LHCN-M2 (cell line): ENCODE results near the gene SLC26A1. TPM values are rescaled to one million over a fixed set of nuclear protein-coding genes. Genes with fewer than 3 reads are reported as not detected.
"Not testable (repeated sequence)": the region's sequence is repeated elsewhere in the genome, so short reads cannot be mapped to it uniquely, and the experiment has no call there.

Experiments used
- DNase-seq: peaks from one replicate; pipeline ENCODE4 v3.0.0-alpha.2; 2012; ENCODE audit warnings: low read depth
- total RNA-seq: library from RNA; depleted of rRNA; stranded (reverse); fragments of >200 nt; gene quantifications from 2 replicates; pipeline ENCODE4 v1.2.3, GENCODE V29; 2014

Gene SLC26A1
- total RNA-seq, 1 experiment from 2014 or later, result not detected

DNA sequence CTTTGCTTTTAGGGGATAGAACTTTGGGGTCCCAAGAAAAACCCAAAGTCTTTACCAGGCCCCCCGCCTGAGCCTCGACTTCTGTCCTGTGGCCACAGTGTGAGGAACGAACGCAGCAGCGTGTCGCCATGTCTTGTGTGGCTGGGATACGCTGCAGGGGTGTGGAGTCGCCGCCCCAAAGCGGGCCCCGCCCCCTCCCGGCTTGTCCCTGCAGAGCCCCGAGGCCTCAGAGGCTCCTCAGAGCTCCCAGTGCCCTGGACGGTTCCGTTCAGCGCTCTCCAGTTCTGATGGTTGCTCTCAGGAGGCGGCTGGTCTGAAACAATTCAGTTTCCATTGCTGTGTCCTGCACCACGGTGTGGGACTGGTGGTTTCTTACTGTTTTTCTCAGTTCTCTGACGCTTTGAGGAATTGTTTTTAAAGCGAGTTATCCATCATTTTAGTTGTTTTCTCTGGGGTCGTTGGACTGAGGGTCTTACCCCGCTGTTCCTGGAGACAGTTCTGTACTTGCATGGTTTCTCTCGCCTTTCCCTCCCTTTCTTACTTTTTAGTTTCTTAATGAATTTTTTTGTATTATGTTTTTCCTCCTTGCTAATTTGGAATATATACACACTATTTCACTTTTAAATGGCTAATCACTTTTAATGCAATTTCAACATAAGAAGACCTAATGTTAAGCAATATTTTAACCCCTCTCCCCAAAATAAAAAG is 7.9 kb downstream of the SLC26A1 start:
- DNase-seq, result no peak

DNA sequence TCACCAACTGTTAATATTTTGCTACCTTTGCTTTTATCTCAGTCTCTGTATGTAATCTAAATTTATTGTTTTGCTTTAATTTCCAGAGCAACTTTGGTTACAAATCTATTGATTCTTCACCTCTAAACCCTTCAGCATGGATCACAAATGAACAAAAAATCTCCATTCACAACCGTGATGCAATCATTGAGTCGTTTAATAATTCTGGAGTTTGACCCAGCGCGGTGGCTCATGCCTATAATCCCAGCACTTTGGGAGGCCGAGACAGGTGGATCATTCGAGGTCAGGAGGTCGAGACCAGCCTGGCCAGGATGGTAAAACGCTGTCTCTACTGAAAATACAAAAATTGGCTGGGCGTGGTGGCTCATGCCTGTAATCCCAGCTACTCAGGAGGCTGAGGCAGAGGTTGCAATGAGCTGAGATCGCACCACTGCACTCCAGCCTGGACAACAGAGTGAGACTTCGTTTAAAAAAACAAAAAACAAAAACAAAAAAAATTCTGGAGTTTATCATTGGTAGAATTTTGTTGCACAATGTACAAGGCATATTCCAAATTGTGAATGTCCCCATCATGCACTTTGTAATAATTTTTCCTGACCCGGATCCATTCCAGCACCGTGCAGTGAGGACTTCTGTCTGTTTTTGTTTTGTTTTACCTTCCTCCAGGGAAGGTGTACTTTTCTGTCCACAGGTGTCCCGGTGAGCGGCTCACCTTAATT is 8.7 kb downstream of the SLC26A1 start:
- DNase-seq, result no peak

DNA sequence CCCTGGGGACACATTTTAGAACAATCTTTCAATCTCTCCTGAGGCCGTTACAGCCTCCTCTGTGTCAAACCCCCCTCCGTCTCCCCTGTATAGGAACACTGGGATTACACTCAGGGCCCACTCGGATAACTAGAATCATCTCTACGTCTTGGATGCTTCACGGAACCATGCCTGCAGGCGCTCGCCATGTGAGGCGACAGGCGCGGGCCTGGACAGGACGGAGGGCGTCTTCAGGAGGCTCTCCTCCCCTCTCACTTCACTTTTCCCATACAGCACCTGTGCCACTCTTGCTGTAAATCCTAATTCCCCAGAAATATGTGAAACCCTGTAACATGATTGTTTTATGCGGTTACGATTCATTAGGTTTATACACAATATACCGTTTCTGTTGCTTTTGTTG is 10.4 kb downstream of the SLC26A1 start:
- DNase-seq, result no peak

DNA sequence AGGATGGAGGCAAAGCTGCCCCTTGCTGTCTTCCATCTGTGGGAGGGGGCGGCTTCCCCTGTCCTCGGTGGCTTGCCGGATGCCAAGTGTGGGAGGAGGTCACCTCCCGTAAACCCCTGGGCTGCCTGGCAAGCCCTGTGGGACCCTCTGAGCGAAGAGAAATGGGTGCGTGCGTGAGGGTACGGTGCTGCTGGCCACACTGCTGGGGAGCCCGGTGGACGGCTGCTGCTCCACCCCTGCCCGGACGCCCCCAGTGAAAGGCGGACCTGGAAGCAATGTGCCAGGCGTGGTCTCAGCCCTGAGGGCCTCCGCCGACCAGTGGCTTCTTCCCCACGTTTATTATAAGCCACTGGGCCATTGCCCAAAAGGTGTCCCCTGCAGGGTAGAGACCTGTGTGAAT is 10.9 kb downstream of the SLC26A1 start:
- no peak for DNase-seq

DNA sequence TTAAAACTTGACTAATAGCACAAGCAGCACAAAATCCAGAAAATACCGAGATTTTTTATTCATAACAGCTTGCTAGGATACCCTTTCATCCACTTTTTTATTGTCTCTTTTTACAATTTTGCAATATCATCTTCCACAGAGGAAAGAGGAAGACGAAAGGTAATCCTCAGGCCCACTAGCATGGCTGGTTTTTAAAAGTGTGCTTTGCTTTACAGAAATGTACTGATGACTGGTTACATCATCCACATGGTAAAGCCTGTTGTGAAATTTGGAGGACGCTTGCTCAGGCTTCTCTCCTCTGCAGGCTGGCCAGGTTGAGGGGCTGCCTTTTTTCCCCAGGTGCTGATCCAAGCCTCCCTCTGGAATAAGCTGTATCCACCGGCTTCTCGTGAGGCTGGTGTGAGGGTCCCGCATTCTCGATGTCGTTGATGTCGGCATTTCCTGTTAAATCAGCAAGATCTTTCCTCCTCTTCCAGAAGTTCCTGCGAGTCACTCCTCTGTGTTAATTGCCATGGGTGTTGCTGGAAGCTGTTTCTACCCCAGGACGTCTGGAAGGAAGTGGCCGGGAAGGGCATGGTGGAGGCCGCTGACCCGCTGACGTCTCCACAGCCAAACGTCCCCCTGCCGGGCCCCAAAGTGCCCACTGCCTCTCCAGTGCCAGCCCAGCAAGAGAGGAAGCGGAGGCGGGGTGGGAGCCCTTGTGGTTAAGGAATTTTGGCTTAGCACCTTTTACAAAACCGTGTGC is 14.1 kb downstream of the SLC26A1 start:
- no peak for DNase-seq

DNA sequence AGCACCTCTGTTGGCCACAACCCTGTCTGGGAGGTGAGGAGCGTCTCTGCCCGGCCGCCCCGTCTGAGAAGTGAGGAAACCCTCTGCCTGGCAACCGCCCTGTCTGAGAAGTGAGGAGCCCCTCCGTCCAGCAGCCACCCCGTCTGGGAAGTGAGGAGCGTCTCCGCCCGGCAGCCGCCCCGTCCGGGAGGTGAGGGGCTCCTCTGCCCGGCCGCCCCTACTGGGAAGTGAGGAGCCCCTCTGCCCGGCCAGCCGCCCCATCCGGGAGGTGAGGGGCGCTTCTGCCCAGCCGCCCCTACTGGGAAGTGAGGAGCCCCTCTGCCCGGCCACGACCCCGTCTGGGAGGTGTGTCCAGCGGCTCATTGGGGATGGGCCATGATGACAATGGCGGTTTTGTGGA is 17.2 kb downstream of the SLC26A1 start:
- not testable (repeated sequence) for DNase-seq

DNA sequence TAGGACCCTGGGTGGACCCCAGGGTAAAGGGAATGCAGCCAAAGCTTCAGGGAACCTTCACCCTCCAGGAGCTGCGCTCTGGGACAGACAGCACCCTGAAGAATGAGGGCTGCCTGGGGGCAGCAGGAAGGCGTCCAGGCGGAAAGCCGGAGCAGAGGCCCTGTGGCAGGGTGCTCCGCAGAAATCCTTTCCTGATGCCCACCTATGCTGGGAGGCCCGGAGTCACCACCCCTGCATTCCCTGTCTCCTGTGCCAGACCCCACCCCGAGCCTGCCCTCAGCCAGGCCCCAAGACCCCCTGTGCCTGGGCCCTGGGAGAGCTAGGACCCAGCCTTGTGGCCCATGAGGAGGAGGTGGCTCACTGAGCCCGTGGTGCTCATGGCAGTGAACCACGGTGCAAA is 18.5 kb downstream of the SLC26A1 start:
- DNase-seq, result no peak

DNA sequence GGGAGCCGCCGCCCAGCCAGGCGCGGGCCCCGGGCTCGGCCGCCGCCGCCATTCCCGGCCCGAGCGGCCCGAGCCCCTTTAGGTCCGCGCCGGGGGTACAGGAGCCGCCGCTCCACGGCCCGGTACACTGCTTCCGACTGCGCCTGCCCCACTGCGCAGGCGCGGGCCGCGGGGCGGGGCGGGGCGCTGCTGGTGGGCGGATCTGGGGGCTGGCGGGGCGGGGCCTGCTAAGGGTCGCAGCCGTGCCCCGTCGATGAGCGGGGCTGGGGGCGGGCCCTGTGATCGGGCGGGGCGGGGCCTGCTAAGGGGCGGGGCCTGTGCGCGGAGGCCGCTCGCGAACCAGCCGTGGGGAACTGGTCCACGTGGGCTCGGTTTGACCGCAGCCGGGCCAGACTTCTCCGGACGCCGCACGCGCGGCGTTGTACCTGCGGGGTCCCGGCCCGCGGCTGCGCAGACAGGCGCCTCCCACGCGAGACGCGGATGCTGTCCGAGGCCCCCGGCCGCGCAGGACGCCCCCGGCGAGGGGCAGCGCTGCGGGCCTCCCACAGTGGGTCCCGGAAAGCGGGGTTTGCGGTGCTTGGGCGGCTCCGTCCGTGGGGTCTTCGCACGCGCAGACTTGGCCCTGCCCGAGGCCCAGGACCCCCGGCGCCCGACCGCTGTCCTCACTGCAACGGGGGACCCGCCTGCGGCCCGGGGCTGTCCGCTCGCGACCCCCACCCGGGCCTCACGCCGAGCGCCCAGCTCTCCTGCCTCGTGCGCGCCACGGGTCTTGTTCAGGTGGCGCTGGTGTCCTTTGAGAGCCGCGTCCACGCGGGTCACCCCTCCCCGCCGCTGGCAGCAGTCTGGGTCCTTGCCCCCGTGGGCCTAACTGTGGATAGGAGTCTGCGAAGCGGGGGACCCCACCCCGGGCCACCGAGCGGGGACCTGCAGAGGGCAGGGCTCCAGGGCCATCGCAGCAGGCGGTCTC is 19.5 kb downstream of the SLC26A1 start, which contains the start of gene DGKQ:
TSS of gene DGKQ (minus strand) at position 139 of the 967 bp plus-strand sequence. CDS start at position 52, 87 bp downstream.
- peak; percentile 74 for DNase-seq

DNA sequence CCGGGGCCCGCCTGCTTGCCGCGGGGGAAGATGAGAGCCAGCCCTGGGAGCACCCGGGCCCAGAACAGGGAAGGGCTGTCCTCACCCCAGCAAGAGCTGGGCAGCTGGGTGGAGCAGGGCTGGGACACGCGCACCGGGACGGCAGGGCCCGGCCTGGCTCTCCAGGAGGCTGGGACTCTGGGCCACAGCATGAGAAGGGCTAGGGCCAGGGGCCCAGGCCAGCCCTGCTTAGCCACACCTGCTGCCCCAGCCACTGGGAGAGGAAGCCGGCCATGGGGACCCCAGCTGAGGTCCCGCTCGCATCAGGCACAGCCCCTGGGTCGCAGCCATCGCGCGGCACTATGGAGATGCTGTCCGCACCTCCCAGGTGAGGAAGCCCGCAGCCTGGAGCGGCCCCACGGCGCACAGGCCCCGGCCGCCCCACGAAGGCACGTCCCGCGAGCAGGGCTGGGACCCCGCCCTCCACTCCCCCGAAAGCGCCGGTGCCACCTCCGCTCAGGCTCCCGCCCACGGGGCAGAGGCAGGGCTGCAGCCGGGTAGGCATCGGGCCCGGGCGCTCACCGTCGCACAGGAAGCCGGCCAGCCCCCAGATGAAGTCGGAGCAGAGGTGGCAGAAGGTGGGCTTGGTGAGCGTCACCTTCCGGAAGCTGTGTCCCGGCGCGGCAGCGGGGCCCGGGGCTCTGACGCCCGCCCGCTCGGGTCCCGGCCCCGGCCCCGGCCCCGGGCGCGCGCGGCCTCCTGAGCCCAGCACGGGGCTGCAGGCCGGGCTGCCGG is 20.4 kb downstream of the SLC26A1 start:
- DNase-seq, result peak; percentile 11

DNA sequence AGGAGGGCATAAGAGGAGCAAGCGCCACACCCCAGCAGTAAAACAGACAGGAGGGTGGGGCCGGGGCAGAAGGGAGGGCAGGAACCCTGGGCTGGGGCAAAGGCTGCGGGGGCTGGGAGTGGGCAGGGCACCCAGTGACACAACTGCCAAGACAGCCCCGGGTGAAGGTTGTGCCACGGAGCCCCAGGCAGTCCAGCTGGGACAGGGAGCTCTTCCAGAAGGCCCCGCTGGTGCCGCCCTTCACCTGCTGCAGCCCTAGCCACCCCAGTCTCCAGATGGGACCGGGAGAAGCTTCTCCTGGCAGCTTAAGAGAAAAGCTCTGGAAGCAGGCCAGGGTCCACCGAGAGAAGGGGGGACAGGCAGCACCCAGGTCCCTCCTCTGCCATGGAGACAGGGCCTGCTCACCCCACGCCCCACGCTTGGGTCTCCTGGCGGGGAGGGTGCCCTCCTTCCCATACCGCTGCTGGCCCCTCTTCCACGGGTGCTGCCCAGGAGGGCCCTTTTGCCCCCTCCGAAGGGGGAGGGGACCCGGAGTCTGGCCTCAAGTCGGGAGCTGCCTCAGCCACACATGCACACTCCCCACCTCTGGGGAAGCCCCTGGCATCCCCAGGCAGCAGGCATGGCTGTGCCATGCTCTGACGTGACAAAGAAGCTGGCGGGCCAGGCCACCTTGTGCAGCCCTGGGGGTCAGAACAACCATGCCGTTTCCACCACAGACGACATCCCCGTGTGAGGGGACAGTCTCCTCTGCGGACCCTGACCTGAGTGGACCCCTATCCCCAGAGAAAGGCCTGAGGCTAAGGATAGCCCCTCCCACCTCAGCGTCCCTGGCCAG is 21.3 kb downstream of the SLC26A1 start:
- no peak for DNase-seq

DNA sequence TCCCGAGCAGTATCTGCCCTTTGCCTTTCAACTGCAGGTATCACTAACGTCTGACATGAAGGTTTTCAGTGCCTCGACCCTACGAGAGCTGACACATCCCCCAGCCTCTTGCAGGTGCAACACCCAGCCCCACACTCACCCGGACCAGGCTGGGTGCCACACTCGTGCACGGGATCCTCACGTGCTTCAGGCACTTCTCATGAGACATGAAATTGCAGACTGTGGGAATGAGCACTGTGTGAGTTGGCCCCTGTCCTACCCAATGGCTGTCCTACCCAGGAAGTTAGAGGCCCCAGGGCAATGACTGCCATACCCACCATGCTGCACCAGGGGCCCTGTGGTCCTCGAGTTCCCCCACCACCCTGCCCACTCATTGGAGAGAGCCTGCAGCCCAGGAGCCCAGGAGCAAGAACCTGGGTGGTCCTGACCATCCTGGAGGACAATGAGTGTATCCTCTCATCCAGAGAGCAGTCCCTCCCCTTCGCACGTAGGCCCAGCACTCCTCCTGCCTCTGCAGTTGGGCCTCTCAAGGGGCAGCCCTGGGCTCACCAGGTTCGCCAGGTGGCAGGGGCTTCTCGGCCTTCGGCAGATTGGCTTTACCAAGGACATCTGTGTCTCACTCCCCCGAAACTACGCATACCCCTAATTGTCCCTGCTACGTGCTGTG is 22.2 kb downstream of the SLC26A1 start:
- DNase-seq, result no peak

DNA sequence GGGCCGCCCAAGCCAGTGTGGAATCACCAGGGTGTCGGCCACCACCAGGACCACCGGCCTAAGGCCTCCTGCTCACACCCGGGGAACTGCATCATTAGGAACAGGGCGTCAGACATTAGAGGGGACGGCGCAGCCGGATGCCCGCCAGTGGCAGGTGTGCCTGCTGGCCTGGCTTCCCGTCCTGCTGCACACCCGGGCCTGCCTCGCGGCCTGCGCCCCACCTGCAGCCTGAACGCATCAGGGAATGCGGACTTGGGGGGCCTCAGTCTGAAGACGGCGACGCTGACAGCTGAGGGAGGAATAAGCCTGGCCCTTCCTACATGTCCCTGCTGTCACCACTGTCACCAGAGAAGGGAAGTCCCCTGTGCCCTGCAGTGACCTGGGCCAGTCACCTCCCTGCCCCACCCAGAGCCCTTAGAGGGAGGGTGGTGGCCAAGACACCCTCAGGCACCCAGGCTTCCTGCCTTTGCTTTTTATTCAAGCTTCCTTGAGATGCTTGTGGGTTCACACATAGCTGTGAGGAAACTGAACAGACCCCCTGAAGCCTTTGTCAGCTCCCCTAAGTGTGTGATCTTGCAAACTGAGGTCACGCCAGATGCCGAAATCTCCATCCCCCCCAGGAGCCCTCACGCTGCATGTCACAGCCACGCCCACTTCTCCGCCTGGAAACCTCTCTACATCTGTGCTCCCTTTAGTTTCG is 23.0 kb downstream of the SLC26A1 start:
- DNase-seq, result no peak

DNA sequence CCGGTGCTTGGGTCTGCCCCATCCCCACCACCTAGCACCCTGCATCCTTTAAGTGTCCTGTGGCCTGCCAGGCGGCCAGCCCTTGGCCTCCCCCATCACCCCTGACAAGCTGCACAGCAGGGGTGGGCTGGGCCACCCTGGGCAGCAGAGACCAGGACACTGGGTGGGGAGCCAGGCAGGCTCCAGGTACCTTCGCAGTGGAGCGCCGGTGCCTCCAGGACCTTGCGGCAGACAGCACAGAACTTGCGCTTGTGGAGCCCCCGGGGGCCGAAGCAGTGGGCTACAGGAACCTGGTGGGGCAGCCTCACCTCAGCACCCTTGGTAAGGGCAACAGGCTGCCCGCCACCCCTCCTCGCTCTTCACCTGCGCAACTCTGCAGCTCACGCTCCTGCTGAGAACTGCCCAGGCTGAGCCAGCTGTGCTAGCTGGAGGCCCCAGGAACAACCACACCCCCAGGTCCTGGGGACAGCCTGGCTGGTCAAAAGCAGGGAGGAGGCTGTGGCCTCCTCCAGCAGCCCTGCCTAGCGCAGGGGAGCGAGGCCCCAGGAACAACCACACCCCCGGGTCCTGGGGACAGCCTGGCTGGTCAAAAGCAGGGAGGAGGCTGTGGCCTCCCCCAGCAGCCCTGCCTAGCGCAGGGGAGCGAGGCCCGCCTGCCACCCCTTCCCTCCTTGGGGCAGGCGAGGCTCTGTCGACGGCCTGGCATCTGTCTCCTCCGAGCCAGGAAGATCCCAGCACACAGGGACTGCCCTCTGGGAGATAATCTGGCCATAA is 24.4 kb downstream of the SLC26A1 start:
- DNase-seq, result no peak

DNA sequence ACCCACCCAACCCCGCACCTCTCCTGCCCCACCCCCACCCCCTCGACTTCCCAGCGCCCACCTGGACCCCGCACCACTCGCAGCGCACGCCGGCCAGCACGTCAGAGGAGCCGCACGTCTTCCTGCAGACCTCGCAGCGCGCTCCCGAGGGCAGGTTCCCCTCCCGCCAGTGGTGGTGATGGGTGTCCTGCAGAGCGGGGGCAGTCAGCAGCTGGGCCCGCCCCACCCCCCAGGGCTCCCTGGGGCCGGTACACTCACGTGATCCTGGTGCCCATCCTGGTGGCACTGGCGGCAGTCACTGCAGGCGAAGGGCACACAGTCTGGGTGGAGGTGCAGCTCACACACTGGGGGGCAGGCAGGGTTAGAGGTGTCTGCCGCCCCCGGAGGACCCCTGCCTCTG is 25.0 kb downstream of the SLC26A1 start:
- no peak for DNase-seq

DNA sequence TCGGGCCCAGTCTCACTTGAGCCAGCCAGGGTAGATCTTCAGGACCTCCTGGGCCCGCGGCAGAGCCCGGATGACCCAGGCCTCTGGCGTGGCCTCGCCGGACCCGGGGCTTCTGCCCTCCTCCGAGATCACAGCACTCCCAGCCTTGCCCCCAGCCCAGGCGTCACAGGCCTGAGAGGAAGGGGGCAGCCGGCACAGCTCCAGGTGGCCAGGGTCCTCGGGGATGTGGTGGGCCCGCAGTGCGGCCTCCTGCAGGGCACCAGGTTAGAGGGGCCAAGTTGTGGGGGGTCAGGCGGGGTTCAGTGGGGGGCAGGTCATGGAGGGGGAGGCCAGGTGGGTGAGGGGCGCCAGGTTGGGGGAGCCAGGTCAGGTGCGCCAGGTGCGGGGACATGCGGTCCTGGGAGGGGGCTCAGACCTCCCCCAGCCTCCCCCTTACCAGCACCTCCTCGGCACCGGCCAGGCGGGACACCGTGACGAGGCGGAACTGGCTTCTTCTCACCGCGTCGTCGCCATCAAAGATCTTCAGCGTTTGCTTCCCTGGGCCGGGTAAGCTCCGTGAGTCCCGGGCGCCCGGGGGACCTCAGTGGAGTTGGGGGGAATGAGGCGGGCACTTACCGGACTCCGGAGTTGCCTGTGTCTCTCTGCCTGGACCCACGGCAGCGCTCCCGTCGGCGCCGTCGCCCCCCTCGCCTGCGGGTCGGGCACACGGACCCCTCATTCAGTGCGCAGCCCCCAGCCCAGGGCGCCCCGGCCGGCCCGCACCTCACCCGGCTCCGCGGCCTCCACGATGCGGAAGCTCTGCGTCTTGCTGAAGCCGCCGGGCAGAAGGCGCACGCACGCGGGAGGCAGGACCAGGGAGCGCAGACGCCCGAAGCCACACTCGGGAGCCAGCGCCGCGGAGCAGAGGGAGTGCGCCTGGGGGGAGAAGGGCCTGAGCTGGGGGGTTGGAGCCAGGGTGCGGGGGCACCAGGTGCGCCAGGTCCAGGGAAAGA is 25.8 kb downstream of the SLC26A1 start:
- no peak for DNase-seq
